Ishikawa (cell line): ENCODE results near the gene HGD.

ENCODE experiments used
- EGR1 ChIP-seq: IDR thresholded peaks from 2 replicates; pipeline ENCODE4 v1.6.1; 2012
- EP300 ChIP-seq: IDR thresholded peaks from 2 replicates; pipeline ENCODE4 v1.6.1; 2012; ENCODE audit warnings: borderline replicate concordance
- MAX ChIP-seq: IDR thresholded peaks from 2 replicates; pipeline ENCODE4 v1.6.1; 2012
- NFIC ChIP-seq: IDR thresholded peaks from 2 replicates; pipeline ENCODE4 v1.6.1; 2012
- RAD21 ChIP-seq: IDR thresholded peaks from 2 replicates; pipeline ENCODE4 v1.6.1; 2012; ENCODE audit warnings: low read depth
- REST ChIP-seq: IDR thresholded peaks from 2 replicates; pipeline ENCODE4 v1.6.1; 2012; ENCODE audit warnings: low read depth, mild to moderate bottlenecking
- TAF1 ChIP-seq: IDR thresholded peaks from 2 replicates; pipeline ENCODE4 v1.6.1; 2012; ENCODE audit warnings: low read depth, mild to moderate bottlenecking
- TCF12 ChIP-seq: IDR thresholded peaks from 2 replicates; pipeline ENCODE4 v1.6.1; 2012; ENCODE audit warnings: low read depth
- TEAD4 ChIP-seq: IDR thresholded peaks from 2 replicates; pipeline ENCODE4 v1.6.1; 2012
- YY1 ChIP-seq: IDR thresholded peaks from 2 replicates; pipeline ENCODE4 v1.6.1; 2012; ENCODE audit warnings: low read depth
- ZBTB7A ChIP-seq: IDR thresholded peaks from 2 replicates; pipeline ENCODE4 v1.6.1; 2012; ENCODE audit warnings: low read depth

- TF ChIP-seq RAD21 (no peak), ZBTB7A (no peak), EGR1 (no peak), YY1 (no peak), TAF1 (no peak), REST (no peak), NFIC (no peak), EP300 (no peak), MAX (no peak), TCF12 (no peak), TEAD4 (no peak)
These were observed 26.4 kb upstream of the HGD start for GRCh38 chr3:120708408-120708807.
